ENCODE results near the gene SCAMP2. TPM values are rescaled to one million over a fixed set of nuclear protein-coding genes. Genes with fewer than 3 reads are reported as not detected.
A peak's percentile ranks its signal among the peaks of the same experiment; 100 is the strongest.

Gene SCAMP2
- total RNA-seq, 1 experiment from 2014 or later = 30.1 TPM

- peak overlapping the region; percentile 13; the same call in 1 of the 2 replicates for H3K27ac ChIP-seq (ENCODE audit: low read length)
- H3K9me3 ChIP-seq (ENCODE audit: low read length) = no peaks in the 10 kb centered on the region
- H3K4me2 ChIP-seq (ENCODE audit: low read length) = peak overlapping the region; percentile 43
- H3K9me2 ChIP-seq (replicated peaks; ENCODE audit: low read length) = no peaks in the 10 kb centered on the region
- peak; percentile 52 for DNase-seq
- H3K79me2 ChIP-seq (ENCODE audit: low read length) = peaks cover 65% of the 10 kb centered on the region
- no peak for TF ChIP-seq EZH2phosphoT487 (IDR thresholded peaks at IDR 0.05; ENCODE audit: borderline replicate concordance, low read length)
- TF ChIP-seq, protein P1, sequence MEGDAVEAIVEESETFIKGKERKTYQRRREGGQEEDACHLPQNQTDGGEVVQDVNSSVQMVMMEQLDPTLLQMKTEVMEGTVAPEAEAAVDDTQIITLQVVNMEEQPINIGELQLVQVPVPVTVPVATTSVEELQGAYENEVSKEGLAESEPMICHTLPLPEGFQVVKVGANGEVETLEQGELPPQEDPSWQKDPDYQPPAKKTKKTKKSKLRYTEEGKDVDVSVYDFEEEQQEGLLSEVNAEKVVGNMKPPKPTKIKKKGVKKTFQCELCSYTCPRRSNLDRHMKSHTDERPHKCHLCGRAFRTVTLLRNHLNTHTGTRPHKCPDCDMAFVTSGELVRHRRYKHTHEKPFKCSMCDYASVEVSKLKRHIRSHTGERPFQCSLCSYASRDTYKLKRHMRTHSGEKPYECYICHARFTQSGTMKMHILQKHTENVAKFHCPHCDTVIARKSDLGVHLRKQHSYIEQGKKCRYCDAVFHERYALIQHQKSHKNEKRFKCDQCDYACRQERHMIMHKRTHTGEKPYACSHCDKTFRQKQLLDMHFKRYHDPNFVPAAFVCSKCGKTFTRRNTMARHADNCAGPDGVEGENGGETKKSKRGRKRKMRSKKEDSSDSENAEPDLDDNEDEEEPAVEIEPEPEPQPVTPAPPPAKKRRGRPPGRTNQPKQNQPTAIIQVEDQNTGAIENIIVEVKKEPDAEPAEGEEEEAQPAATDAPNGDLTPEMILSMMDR (conservative IDR thresholded peaks at IDR 0.05; ENCODE audit: low read depth, low read length) = no peak
- no peak for TF ChIP-seq EZH2 (IDR thresholded peaks at IDR 0.05; ENCODE audit: low read length, unreplicated experiment)
- no peaks in the 10 kb centered on the region for H3K27me3 ChIP-seq (ENCODE audit: low read length)
- no peak overlapping the region for H2AFZ ChIP-seq (ENCODE audit: low read length)
- H3K4me1 ChIP-seq (ENCODE audit: insufficient read depth, low read length) = peaks cover 35% of the 10 kb centered on the region
- peaks cover 10% of the 10 kb centered on the region; the same call in 1 of the 2 replicates for H4K20me1 ChIP-seq (ENCODE audit: low read length)
- ChIA-PET POLR2A (ENCODE audit: unreplicated experiment) (interaction anchor here (0.7 kb wide), 1 partner anchor 577 kb away, joined by 7 read pairs; no protein-coding TSS in a partner anchor), CTCF (no interaction called here)
- no peak overlapping the region for H3K9ac ChIP-seq (ENCODE audit: low read length)
- no peak for ATAC-seq
- intact Hi-C loops (cut with micrococcal nuclease) = no loop called here
- no peaks in the 10 kb centered on the region for H3F3A ChIP-seq (ENCODE audit: low read length, unreplicated experiment)
- H3K36me3 ChIP-seq (ENCODE audit: low read depth, low read length) = 0 out of 2 replicates have a peak, but pooled peaks cover 3% of the 10 kb centered on the region
- no TSS peak for BruUV-seq (replicated peaks)
- H3K4me3 ChIP-seq (ENCODE audit: low read length) = peak overlapping the region; percentile 11; the same call in 1 of the 2 replicates
These were observed 7.8 kb downstream of the SCAMP2 start for GRCh38 chr15:74865316-74865715.

GRCh38 chr15:74864296-74864695 is 8.9 kb downstream of the SCAMP2 start:
- POLR2A ChIA-PET (ENCODE audit: unreplicated experiment) = no interaction called here

More at GRCh38 chr15:74864296-74864695, 8.9 kb downstream of the SCAMP2 start:
- CTCF ChIA-PET = interaction anchor here (0.5 kb wide), 1 partner anchor 37 kb away, joined by 3 read pairs; no protein-coding TSS in a partner anchor
- Histone ChIP-seq H3K36me3 (ENCODE audit: low read depth, low read length) (0 out of 2 replicates have a peak, but pooled peaks cover 3% of the 10 kb centered on the region), H3K4me2 (ENCODE audit: low read length) (no peak overlapping the region), H3F3A (ENCODE audit: low read length, unreplicated experiment) (no peaks in the 10 kb centered on the region), H3K9me2 (replicated peaks; ENCODE audit: low read length) (no peaks in the 10 kb centered on the region), H4K20me1 (ENCODE audit: low read length) (peaks cover 2% of the 10 kb centered on the region; the same call in 1 of the 2 replicates), H3K79me2 (ENCODE audit: low read length) (peaks cover 62% of the 10 kb centered on the region), H2AFZ (ENCODE audit: low read length) (no peak overlapping the region), H3K9ac (ENCODE audit: low read length) (no peak overlapping the region), H3K4me1 (ENCODE audit: insufficient read depth, low read length) (peaks cover 35% of the 10 kb centered on the region), H3K27me3 (ENCODE audit: low read length) (no peaks in the 10 kb centered on the region), H3K9me3 (ENCODE audit: low read length) (no peaks in the 10 kb centered on the region), H3K27ac (ENCODE audit: low read length) (no peak overlapping the region), H3K4me3 (ENCODE audit: low read length) (no peak overlapping the region)
- no peak for DNase-seq
- ATAC-seq = no peak
- no peak for TF ChIP-seq EZH2phosphoT487 (IDR thresholded peaks at IDR 0.05; ENCODE audit: borderline replicate concordance, low read length)
- TF ChIP-seq, protein P1 (conservative IDR thresholded peaks at IDR 0.05; ENCODE audit: low read depth, low read length) = no peak
- no peak for TF ChIP-seq EZH2 (IDR thresholded peaks at IDR 0.05; ENCODE audit: low read length, unreplicated experiment)
- no TSS peak for BruUV-seq (replicated peaks)
- intact Hi-C loops (cut with micrococcal nuclease) = no loop called here
